OCI-LY7 (cell line): ENCODE data around the gene NCAM2. TPM values are rescaled to one million over a fixed set of nuclear protein-coding genes. Genes with fewer than 3 reads are reported as not detected.

Source experiments
- BruUV-seq: library from RNA; stranded (reverse); fragments of 400-500 nt; replicated peaks from 2 replicates; lab custom pipeline; 2021; lab: Mats Ljungman, UMichigan
- CTCF ChIA-PET: fragments of 300-600 bp; sonication (Branson Sonifier 250); formaldehyde crosslinking; loops from one replicate; lab custom pipeline; 2022; ENCODE audit warnings: antibody characterized with exemption; ENCODE audit not compliant: unreplicated experiment; lab: Charles Lee
- POLR2A ChIA-PET: fragments of 300-600 bp; sonication (Branson Sonifier 250); formaldehyde crosslinking; loops from one replicate; lab custom pipeline; 2022; ENCODE audit warnings: antibody characterized with exemption; lab: Charles Lee
- DNase-seq: peaks from one replicate; pipeline ENCODE4 v3.0.0-alpha.2; 2015; ENCODE audit warnings: low spot score
- H2AFZ ChIP-seq: fragments of 200-600 bp; sonication (generic), shearing (Covaris generic); 2 replicates; pipeline ENCODE4 v1.6.1; 2014; ENCODE audit warnings: mild to moderate bottlenecking, antibody characterized with exemption, low read length, moderate library complexity
- H3K27ac ChIP-seq: fragments of 200-600 bp; sonication (generic); 2 replicates; pipeline ENCODE4 v1.5.1; 2014; ENCODE audit warnings: mixed run types, low read depth, mild to moderate bottlenecking, moderate library complexity, low read length, inconsistent platforms; ENCODE audit not compliant: poor library complexity, severe bottlenecking
- H3K36me3 ChIP-seq: fragments of 200-600 bp; sonication (generic); 2 replicates; pipeline ENCODE4 v1.6.1; 2014; ENCODE audit warnings: mild to moderate bottlenecking, antibody characterized with exemption, low read length, moderate library complexity, mixed read lengths; ENCODE audit not compliant: insufficient read depth
- H3K4me1 ChIP-seq: fragments of 200-600 bp; sonication (generic); 2 replicates; pipeline ENCODE4 v1.5.1; 2014; ENCODE audit warnings: mild to moderate bottlenecking, low read length; ENCODE audit not compliant: insufficient read depth, poor library complexity, severe bottlenecking
- H3K4me2 ChIP-seq: fragments of 200-600 bp; sonication (generic); 2 replicates; pipeline ENCODE4 v1.6.1; 2014; ENCODE audit warnings: mild to moderate bottlenecking, low read length
- H3K4me3 ChIP-seq: fragments of 200-600 bp; sonication (generic); 2 replicates; pipeline ENCODE4 v1.5.1; 2014; ENCODE audit warnings: mild to moderate bottlenecking, low read depth, low read length; ENCODE audit not compliant: poor library complexity, severe bottlenecking
- H3K79me2 ChIP-seq: fragments of 200-600 bp; sonication (generic); 2 replicates; pipeline ENCODE4 v1.6.1; 2016; ENCODE audit warnings: low read depth, mild to moderate bottlenecking, low read length, moderate library complexity, mixed read lengths; ENCODE audit not compliant: insufficient read depth
- H3K9me2 ChIP-seq: fragments of 200-600 bp; sonication (generic); 2 replicates; pipeline ENCODE4 v1.6.1; 2016; ENCODE audit warnings: mild to moderate bottlenecking, low read length, mixed read lengths; ENCODE audit not compliant: insufficient read depth
- H3K9me3 ChIP-seq: fragments of 200-600 bp; sonication (generic); 2 replicates; pipeline ENCODE4 v1.6.1; 2014; ENCODE audit warnings: mild to moderate bottlenecking, mixed run types, low read length, mixed read lengths
- H4K20me1 ChIP-seq: fragments of 200-600 bp; sonication (generic); 2 replicates; pipeline ENCODE4 v1.6.1; 2014; ENCODE audit warnings: mild to moderate bottlenecking, antibody characterized with exemption, low read length, moderate library complexity, mixed read lengths; ENCODE audit not compliant: insufficient read depth
- EZH2phosphoT487 ChIP-seq: fragments of 200-600 bp; sonication (generic); IDR thresholded peaks from 2 replicates; pipeline ENCODE4 v1.6.1; 2018; ENCODE audit warnings: low read depth, borderline replicate concordance, mild to moderate bottlenecking, mixed run types, antibody characterized with exemption, low read length, moderate library complexity, mixed read lengths
- intact Hi-C: fragments of 100-400 bp; cut with micrococcal nuclease; formaldehyde crosslinking; loops from one replicate; pipeline ENCODE4 v1.10.0; 2022; ENCODE audit not compliant: unreplicated experiment
- total RNA-seq, 2 experiments: library from RNA; depleted of rRNA in 1 of 2; stranded (reverse); fragments of >200 nt in 1 of 2; shearing (Covaris generic) in 1 of 2; gene quantifications; 2 replicates each; pipeline ENCODE4 v1.2.3, GENCODE V29; 2014 to 2022
- TF ChIP-seq, protein P1 (sequence below): fragments of 200-600 bp; sonication (generic); conservative IDR thresholded peaks from 2 replicates; pipeline ENCODE4 v1.5.1; 2014; ENCODE audit warnings: mild to moderate bottlenecking, antibody characterized with exemption, low read length, moderate library complexity, mixed read lengths

The NCAM2 gene
- total RNA-seq, 2 experiments from 2014 or later = not detected

DNA sequence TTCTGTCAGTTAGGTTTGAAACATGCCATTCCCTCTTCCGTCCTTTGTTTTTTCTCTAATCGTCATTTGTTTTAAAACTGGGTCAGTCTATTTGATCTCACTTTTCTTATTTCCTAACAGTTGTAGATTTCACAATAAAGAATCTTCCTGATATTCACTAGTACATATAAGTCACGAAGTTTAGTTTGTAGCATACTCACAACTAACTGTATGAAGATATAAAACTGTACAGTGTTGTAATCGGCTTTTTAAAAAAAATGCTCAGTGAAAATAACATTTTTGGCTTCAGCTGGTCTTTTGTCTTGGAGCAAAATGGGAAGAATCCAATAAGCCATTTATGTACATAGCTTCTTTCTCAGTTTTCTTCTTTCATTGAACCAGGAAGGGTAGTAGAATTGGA is 78.3 kb downstream of the NCAM2 start:
- CTCF ChIA-PET = no interaction called here

DNA sequence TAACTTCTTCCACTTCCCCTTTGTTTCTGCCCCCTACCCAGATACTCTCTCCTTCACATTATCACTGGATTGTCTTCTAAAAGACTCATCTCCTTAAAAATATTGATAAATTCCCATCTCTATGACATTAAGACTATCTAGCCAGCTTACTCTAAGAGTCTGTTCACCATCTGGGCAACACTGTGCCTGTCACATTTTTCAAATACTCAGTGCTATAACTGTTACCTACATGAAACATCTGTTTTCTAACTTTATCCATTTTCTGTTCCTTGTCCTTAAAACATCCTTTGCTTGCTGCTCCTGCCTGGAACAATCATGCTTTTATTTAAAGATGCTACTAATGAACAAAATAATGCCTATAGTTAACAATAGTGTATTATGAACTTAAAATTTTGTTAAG is 81.4 kb downstream of the NCAM2 start:
- POLR2A ChIA-PET = interaction anchor here (0.7 kb wide), 1 partner anchor 36 kb away, joined by 3 read pairs; no protein-coding TSS in a partner anchor
- Histone ChIP-seq H2AFZ (no peak overlapping the region), H3K36me3 (no peaks in the 10 kb centered on the region), H3K27ac (no peak overlapping the region), H3K4me2 (no peak overlapping the region), H3K9me3 (peaks cover 18% of the 10 kb centered on the region; the same call in 1 of the 2 replicates), H3K9me2 (no peaks in the 10 kb centered on the region), H3K4me1 (no peaks in the 10 kb centered on the region), H3K4me3 (no peak overlapping the region), H3K79me2 (no peaks in the 10 kb centered on the region), H4K20me1 (no peaks in the 10 kb centered on the region)
- no peak for DNase-seq
- intact Hi-C loops = no loop called here
- BruUV-seq = no TSS peak
- CTCF ChIA-PET = no interaction called here
- TF ChIP-seq, protein P1, sequence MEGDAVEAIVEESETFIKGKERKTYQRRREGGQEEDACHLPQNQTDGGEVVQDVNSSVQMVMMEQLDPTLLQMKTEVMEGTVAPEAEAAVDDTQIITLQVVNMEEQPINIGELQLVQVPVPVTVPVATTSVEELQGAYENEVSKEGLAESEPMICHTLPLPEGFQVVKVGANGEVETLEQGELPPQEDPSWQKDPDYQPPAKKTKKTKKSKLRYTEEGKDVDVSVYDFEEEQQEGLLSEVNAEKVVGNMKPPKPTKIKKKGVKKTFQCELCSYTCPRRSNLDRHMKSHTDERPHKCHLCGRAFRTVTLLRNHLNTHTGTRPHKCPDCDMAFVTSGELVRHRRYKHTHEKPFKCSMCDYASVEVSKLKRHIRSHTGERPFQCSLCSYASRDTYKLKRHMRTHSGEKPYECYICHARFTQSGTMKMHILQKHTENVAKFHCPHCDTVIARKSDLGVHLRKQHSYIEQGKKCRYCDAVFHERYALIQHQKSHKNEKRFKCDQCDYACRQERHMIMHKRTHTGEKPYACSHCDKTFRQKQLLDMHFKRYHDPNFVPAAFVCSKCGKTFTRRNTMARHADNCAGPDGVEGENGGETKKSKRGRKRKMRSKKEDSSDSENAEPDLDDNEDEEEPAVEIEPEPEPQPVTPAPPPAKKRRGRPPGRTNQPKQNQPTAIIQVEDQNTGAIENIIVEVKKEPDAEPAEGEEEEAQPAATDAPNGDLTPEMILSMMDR = no peak
- TF ChIP-seq EZH2phosphoT487 = no peak

More for the DNA sequence above, 78.3 kb downstream of the NCAM2 start:
- Histone ChIP-seq H3K9me3 (peaks cover 10% of the 10 kb centered on the region), H4K20me1 (no peaks in the 10 kb centered on the region), H3K79me2 (no peaks in the 10 kb centered on the region), H3K4me1 (no peaks in the 10 kb centered on the region), H3K36me3 (no peaks in the 10 kb centered on the region), H3K4me3 (no peak overlapping the region), H2AFZ (no peak overlapping the region), H3K27ac (no peak overlapping the region), H3K9me2 (no peaks in the 10 kb centered on the region), H3K4me2 (no peak overlapping the region)
- intact Hi-C loops = no loop called here
- TF ChIP-seq EZH2phosphoT487 = no peak
- TF ChIP-seq, protein P1 = no peak
- DNase-seq = no peak
- POLR2A ChIA-PET = interaction anchor here (0.7 kb wide), 1 partner anchor 22 kb away, joined by 4 read pairs; no protein-coding TSS in a partner anchor
- BruUV-seq = no TSS peak

DNA sequence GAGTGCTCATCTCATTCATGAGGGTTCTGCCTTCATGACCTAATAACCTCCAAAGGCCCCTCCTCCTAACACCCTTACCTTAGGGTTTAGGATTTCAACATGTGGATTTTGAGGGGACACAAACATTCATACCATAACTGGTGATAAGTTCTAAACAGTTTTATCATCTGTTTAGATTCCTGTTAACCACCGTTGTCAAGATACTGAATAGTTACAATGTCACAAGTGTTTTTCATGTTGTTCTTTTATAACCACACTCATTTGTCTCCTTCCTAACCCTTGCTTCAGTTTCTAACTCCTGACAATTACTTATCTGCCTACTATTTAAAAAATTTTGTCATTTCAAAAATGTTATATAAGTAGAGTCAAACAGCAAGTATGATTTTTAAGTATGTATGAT is 86.0 kb downstream of the NCAM2 start:
- no peaks in the 10 kb centered on the region for H3K9me2 ChIP-seq
- no peaks in the 10 kb centered on the region for H3K4me1 ChIP-seq
- intact Hi-C loops = no loop called here
- BruUV-seq = no TSS peak
- no peak for TF ChIP-seq EZH2phosphoT487
- TF ChIP-seq, protein P1 = no peak
- no peak overlapping the region for H3K4me3 ChIP-seq
- H3K36me3 ChIP-seq = no peaks in the 10 kb centered on the region
- H3K4me2 ChIP-seq = no peak overlapping the region
- no peaks in the 10 kb centered on the region for H4K20me1 ChIP-seq
- POLR2A ChIA-PET = no interaction called here
- H2AFZ ChIP-seq = no peak overlapping the region
- H3K27ac ChIP-seq = no peak overlapping the region
- H3K79me2 ChIP-seq = no peaks in the 10 kb centered on the region
- CTCF ChIA-PET = no interaction called here
- DNase-seq = no peak
- peaks cover 27% of the 10 kb centered on the region; the same call in 1 of the 2 replicates for H3K9me3 ChIP-seq
